Adrenal gland (tissue), 12 donors: ENCODE data around the gene ROPN1. TPM values are rescaled to one million over a fixed set of nuclear protein-coding genes. Genes with fewer than 3 reads are reported as not detected.
"Not testable (repeated sequence)": the region's sequence is repeated elsewhere in the genome, so short reads cannot be mapped to it uniquely, and the experiment has no call there.

Experiments used
- DNase-seq, 7 donors: peaks; one replicate each; pipeline ENCODE4 v3.0.0-alpha.2; 2019 to 2020
- H3K27ac ChIP-seq, 5 donors: fragments of 200-600 bp; sonication (generic) in 4 of 5; 1 replicate in 3 of 5; 2 replicates in 2 of 5; pipeline versions ENCODE4 v1.5.1 to v1.8.0; 2016 to 2020; ENCODE audit warnings: mild to moderate bottlenecking in 1 of 5
- H3K27me3 ChIP-seq: fragments of 200-600 bp; 2 replicates; pipeline ENCODE4 v1.8.0; 2021
- H3K36me3 ChIP-seq, 2 donors: fragments of 200-600 bp; replicated peaks in 1 of 2; 1 replicate in 1 of 2; 2 replicates in 1 of 2; pipeline versions ENCODE4 v1.5.1 to v1.8.0; 2018 to 2022
- H3K4me1 ChIP-seq, 2 donors: fragments of 200-600 bp; replicated peaks in 1 of 2; 1 replicate in 1 of 2; 2 replicates in 1 of 2; pipeline versions ENCODE4 v1.5.1 to v1.8.0; 2018 to 2021
- H3K4me3 ChIP-seq, 4 donors: fragments of 200-600 bp; sonication (generic) in 3 of 4; one replicate each; pipeline ENCODE4 v1.5.1; 2016 to 2018
- H3K9me3 ChIP-seq, 3 donors: fragments of 200-600 bp; sonication (generic) in 1 of 3; replicated peaks in 1 of 3; 1 replicate in 2 of 3; 2 replicates in 1 of 3; pipeline versions ENCODE4 v1.5.1 to v1.8.0; 2016 to 2021
- CTCF ChIP-seq, 6 experiments: fragments of 450-650 bp in 4 of 6; fragments of 200-600 bp in 2 of 6; sonication (generic) in 1 of 6; IDR thresholded peaks; 1 replicate in 5 of 6; 2 replicates in 1 of 6; pipeline versions ENCODE4 v1.5.1 to v1.8.0; 2016 to 2021; ENCODE audit warnings: antibody characterized with exemption in 6 of 6, mild to moderate bottlenecking in 2 of 6, moderate library complexity in 1 of 6
- POLR2A ChIP-seq, 2 donors: fragments of 450-650 bp; IDR thresholded peaks; one replicate each; pipeline ENCODE4 v1.6.1; 2017; ENCODE audit warnings: antibody characterized with exemption in 2 of 2, mild to moderate bottlenecking in 2 of 2, moderate library complexity in 1 of 2
- WGBS, 4 donors: extraction: QIAGEN DNeasy Blood & Tissue Kit in 2 of 4; methylation state at CpG; one replicate each; pipeline versions ENCODE4 v1.1.5 to v1.1.7; 2013 to 2017; 5-methylcytosine and 5-hydroxymethylcytosine counted together
- intact Hi-C, 2 donors: fragments of 100-400 bp; cut with DNase I; formaldehyde crosslinking; loops; one replicate each; pipeline versions ENCODE4 v1.14.1 to v1.15.0; 2022 to 2023
- polyA plus RNA-seq, 3 donors: library from polyadenylated mRNA; stranded (reverse); fragments of 200-250 nt in 2 of 3; fragments of 350-450 nt in 1 of 3; fragmentation: Illumina TruSeq in 1 of 3; extraction: RNeasy Lipid Tissue Mini Kit (QIAGEN cat#74804) in 1 of 3; gene quantifications; one replicate each; pipeline ENCODE4 v1.2.3, GENCODE V29; 2013 to 2014
- total RNA-seq, 9 donors: library from RNA; depleted of rRNA in 4 of 9; stranded (reverse); fragments of >200 nt in 4 of 9; fragments of 120-200 nt in 1 of 9; fragmentation: NEBNext Ultra II Directional in 1 of 9; extraction: Animal tissue kit (Norgen Biotek cat#: 25700) in 1 of 9; gene quantifications; one replicate each; pipeline versions ENCODE4 v1.1.0 to v1.2.4, GENCODE V29; 2013 to 2023
- donor health status: healthy with polysubstance abuse.
- donor health status: Bipolar disorder and iron deficiency.
- donor health status: DM: yes; HTN: yes; CAD: no.
- donor health status: DM: no; HTN: no; CAD: no.
- donor health status: DM: no; HTN: no; CAD: no.
- donor health status: DM: yes; HTN: yes; CAD: no.

Gene ROPN1
- total and polyA plus RNA-seq, 12 donors, result not detected

DNA sequence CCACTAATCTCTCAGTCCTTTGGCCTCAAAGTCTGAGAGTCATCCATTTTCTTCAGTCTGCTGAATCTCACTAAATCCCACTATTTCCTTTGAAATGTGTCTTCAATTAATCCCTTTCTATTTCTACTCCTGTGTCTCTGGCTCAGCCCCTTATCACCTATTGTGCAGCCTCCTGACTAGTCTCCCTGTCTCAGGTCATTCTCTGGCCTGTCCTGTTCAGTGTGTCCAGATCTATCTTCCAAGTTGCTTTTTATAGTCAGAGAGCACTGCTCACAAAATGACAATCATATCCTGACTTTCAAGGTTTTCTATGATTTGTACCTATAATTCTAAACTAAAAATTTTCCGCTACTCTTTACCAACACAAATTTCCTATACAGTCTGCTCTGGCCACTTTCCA lies 7.6 kb downstream of the ROPN1 start:
- Histone ChIP-seq H3K9me3 (no peaks in the 10 kb centered on the region), H3K4me1 (peaks cover 0 to 3% of the 10 kb centered on the region in 2 donors), H3K4me3 (no peak overlapping the region), H3K27me3 (no peaks in the 10 kb centered on the region), H3K27ac (no peak overlapping the region), H3K36me3 (no peaks in the 10 kb centered on the region)
- TF ChIP-seq POLR2A (IDR thresholded peaks at IDR 0.05) (no peak), CTCF (IDR thresholded peaks at IDR 0.05) (no peak)
- 93 to 97% (median 95%) methylated on average over 1 of the region's 1 CpG for WGBS, 4 donors
- intact Hi-C loops, result no loop called here
- DNase-seq, result no peak

- DNase-seq, H3K36me3 ChIP-seq, H3K9me3 ChIP-seq, H3K27me3 ChIP-seq, H3K4me1 ChIP-seq, H3K27ac ChIP-seq, H3K4me3 ChIP-seq, intact Hi-C loops: not testable (repeated sequence)
- WGBS, 4 donors, result 73 to 89% (median 85%) methylated on average over 4 of the region's 4 CpGs
These were observed 10.6 kb downstream of the ROPN1 start for GRCh38 chr3:123981317-123981716.

DNA sequence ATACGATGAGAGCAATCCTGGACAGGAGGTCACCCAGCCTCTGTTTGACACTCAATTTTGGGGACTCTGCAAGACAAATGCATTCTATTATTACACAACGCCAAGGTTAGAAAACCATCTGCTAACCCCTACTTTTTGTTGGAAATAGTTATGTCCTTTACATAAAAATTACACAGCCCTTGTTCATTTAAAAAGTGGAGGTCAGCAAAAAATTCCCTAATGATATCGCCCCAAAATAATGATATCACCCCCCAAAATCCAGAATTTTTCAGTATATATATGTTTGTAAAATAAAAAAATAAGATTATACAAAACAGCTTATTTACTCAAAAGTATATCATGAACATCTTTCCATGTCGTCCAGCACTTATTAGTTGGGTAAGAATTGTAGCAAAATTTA lies 11.4 kb downstream of the ROPN1 start:
- H3K27me3 ChIP-seq, result no peaks in the 10 kb centered on the region
- DNase-seq, result no peak
- no peak overlapping the region for H3K27ac ChIP-seq
- intact Hi-C loops, result no loop called here
- TF ChIP-seq CTCF (IDR thresholded peaks at IDR 0.05) (no peak), POLR2A (IDR thresholded peaks at IDR 0.05) (no peak)
- WGBS, 4 donors, result 66 to 78% (median 71%) methylated on average over 4 of the region's 4 CpGs
- no peaks in the 10 kb centered on the region for H3K36me3 ChIP-seq
- H3K9me3 ChIP-seq, result no peaks in the 10 kb centered on the region
- peak overlapping the region in 1 of 4 donors; percentile 37 for H3K4me3 ChIP-seq
- H3K4me1 ChIP-seq, result peaks cover 0 to 3% of the 10 kb centered on the region in 2 donors

GRCh38 chr3:123979525-123980501 lies 12.1 kb downstream of the ROPN1 start:
- H3K4me1 ChIP-seq, H3K9me3 ChIP-seq, intact Hi-C loops, H3K27me3 ChIP-seq, H3K27ac ChIP-seq, H3K36me3 ChIP-seq: not testable (repeated sequence)
- peak; percentile 26 to 56 (median 40) for DNase-seq
- TF ChIP-seq CTCF (IDR thresholded peaks at IDR 0.05), result peak; percentile 50 to 74 (median 66)
- 9 to 17% (median 10%) methylated on average over 17 to 27 of the region's 29 CpGs for WGBS, 4 donors
- H3K4me3 ChIP-seq, result peak overlapping the region in 1 of 4 donors; percentile 37

GRCh38 chr3:123976904-123977303 lies 15.0 kb downstream of the ROPN1 start:
- H3K4me1 ChIP-seq, H3K27me3 ChIP-seq, H3K36me3 ChIP-seq, H3K9me3 ChIP-seq, intact Hi-C loops, H3K4me3 ChIP-seq, DNase-seq, H3K27ac ChIP-seq: not testable (repeated sequence)
- 74 to 100% (median 95%) methylated on average over 2 to 7 of the region's 7 CpGs for WGBS, 4 donors

DNA sequence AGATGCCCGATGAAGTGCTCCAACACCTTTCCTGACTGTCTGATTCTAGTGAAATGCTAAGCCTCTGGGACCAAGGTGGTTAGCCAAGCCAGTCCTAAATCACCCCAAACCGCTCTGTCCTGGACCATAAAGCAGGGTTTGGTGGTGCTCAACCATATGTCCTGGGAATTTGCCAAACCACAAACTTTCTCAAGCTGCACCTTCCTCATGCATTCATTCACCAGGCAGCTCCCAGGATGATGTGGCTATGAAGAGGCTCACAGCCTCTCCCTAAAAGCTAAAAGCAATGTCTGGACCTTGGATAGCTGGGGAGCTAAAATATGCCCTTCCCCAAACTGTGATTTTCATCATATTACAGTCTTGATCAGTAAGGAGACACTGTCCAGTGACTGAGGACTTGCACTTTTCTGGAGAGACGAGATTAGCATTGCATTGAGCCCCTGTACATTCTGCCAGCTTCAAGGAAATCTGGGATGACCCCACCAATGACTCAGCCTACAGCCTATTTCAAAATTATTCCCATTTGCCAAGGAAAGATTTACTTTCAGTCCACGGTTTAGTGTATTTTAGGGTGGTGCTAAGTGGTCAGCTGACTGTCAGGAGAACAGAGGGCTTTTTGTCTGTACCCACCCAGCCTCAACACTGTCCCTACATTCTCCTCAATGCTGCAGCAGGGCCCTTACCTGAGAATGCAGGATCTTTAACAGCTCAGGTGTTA lies 15.6 kb downstream of the ROPN1 start:
- H3K4me3 ChIP-seq, intact Hi-C loops, H3K4me1 ChIP-seq, H3K27me3 ChIP-seq, H3K9me3 ChIP-seq, H3K36me3 ChIP-seq, DNase-seq, H3K27ac ChIP-seq: not testable (repeated sequence)
- 72 to 87% (median 75%) methylated on average over 3 to 4 of the region's 4 CpGs for WGBS, 4 donors

DNA sequence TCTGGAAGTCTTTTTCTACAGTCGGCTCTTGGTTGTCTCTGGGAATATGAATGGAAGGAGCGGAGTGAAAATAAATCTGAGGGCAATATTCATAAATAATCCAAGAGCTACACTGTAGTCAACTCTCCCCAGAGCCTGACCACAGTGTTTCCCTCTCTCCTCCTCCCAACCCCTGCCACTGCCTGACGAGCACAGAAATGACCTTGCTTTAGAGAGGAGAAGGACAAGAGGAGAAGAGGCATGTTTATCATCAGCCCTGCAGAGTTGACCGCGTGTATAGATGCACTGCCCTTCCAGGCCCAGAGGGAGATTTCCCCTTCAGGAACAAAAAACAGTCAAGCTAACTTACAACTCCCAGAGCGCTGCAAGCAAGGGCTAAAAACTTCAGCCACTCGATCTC lies 16.9 kb downstream of the ROPN1 start:
- H3K9me3 ChIP-seq, DNase-seq, intact Hi-C loops, H3K4me3 ChIP-seq, H3K27me3 ChIP-seq, H3K36me3 ChIP-seq, H3K4me1 ChIP-seq, H3K27ac ChIP-seq: not testable (repeated sequence)
- WGBS, 4 donors, result 40 to 61% (median 53%) methylated on average over 2 to 5 of the region's 7 CpGs
